ENCODE results near the gene NTN3.
A peak's percentile ranks its signal among the peaks of the same experiment; 100 is the strongest.

NTN3 gene

GRCh38 chr16:2514333-2515179 lies 43.5 kb downstream of the NTN3 start:
- no peak for DNase-seq (ENCODE audit: low spot score)
- H3K27ac ChIP-seq (ENCODE audit: poor library complexity, severe bottlenecking): peak overlapping the region; percentile 82
- TF ChIP-seq CTCF (IDR thresholded peaks at IDR 0.05; ENCODE audit: poor library complexity, severe bottlenecking): no peak
- H3K9me3 ChIP-seq (ENCODE audit: severe bottlenecking): no peaks in the 10 kb centered on the region
- peaks cover 7% of the 10 kb centered on the region; the same call in 1 of the 2 replicates for H3K36me3 ChIP-seq (ENCODE audit: low read depth)
- no peak for ATAC-seq (ENCODE audit: low read depth)
- H3K4me3 ChIP-seq (ENCODE audit: severe bottlenecking): peak overlapping the region; percentile 92
- peaks cover 17% of the 10 kb centered on the region for H3K4me1 ChIP-seq (ENCODE audit: insufficient read depth, poor library complexity, severe bottlenecking)
- H3K27me3 ChIP-seq (ENCODE audit: insufficient read depth, poor library complexity, severe bottlenecking): no peaks in the 10 kb centered on the region

GRCh38 chr16:2515180-2515851 lies 44.2 kb downstream of the NTN3 start:
- DNase-seq (ENCODE audit: low spot score): no peak
- ATAC-seq (ENCODE audit: low read depth): no peak
- Histone ChIP-seq H3K27ac (ENCODE audit: poor library complexity, severe bottlenecking) (peak overlapping the region; percentile 82), H3K4me1 (ENCODE audit: insufficient read depth, poor library complexity, severe bottlenecking) (peaks cover 17% of the 10 kb centered on the region), H3K4me3 (ENCODE audit: severe bottlenecking) (peak overlapping the region; percentile 92), H3K9me3 (ENCODE audit: severe bottlenecking) (no peaks in the 10 kb centered on the region), H3K27me3 (ENCODE audit: insufficient read depth, poor library complexity, severe bottlenecking) (no peaks in the 10 kb centered on the region), H3K36me3 (ENCODE audit: low read depth) (peaks cover 11% of the 10 kb centered on the region; the same call in 1 of the 2 replicates)
- no peak for TF ChIP-seq CTCF (IDR thresholded peaks at IDR 0.05; ENCODE audit: poor library complexity, severe bottlenecking)

GRCh38 chr16:2516391-2517240 lies 45.5 kb downstream of the NTN3 start:
- Histone ChIP-seq H3K27ac (ENCODE audit: poor library complexity, severe bottlenecking) (peak overlapping the region; percentile 82), H3K4me3 (ENCODE audit: severe bottlenecking) (no peak overlapping the region), H3K27me3 (ENCODE audit: insufficient read depth, poor library complexity, severe bottlenecking) (no peaks in the 10 kb centered on the region), H3K9me3 (ENCODE audit: severe bottlenecking) (no peaks in the 10 kb centered on the region), H3K36me3 (ENCODE audit: low read depth) (peaks cover 11% of the 10 kb centered on the region; the same call in 1 of the 2 replicates), H3K4me1 (ENCODE audit: insufficient read depth, poor library complexity, severe bottlenecking) (peaks cover 17% of the 10 kb centered on the region)
- no peak; the same call in 2 of the 3 replicates for ATAC-seq (ENCODE audit: low read depth)
- no peak for DNase-seq (ENCODE audit: low spot score)
- no peak for TF ChIP-seq CTCF (IDR thresholded peaks at IDR 0.05; ENCODE audit: poor library complexity, severe bottlenecking)

- peak overlapping the region; percentile 82 for H3K27ac ChIP-seq (ENCODE audit: poor library complexity, severe bottlenecking)
- H3K9me3 ChIP-seq (ENCODE audit: severe bottlenecking): no peaks in the 10 kb centered on the region
- no peak for TF ChIP-seq CTCF (IDR thresholded peaks at IDR 0.05; ENCODE audit: poor library complexity, severe bottlenecking)
- peaks cover 18% of the 10 kb centered on the region for H3K36me3 ChIP-seq (ENCODE audit: low read depth)
- H3K4me1 ChIP-seq (ENCODE audit: insufficient read depth, poor library complexity, severe bottlenecking): peaks cover 17% of the 10 kb centered on the region
- H3K4me3 ChIP-seq (ENCODE audit: severe bottlenecking): no peak overlapping the region
- ATAC-seq (ENCODE audit: low read depth): no peak
- no peak for DNase-seq (ENCODE audit: low spot score)
- no peaks in the 10 kb centered on the region for H3K27me3 ChIP-seq (ENCODE audit: insufficient read depth, poor library complexity, severe bottlenecking)
Observed at GRCh38 chr16:2517954-2518605, 47.0 kb downstream of the NTN3 start.

Data from RWPE2 (cell line).